ENCODE results near the gene TSPAN10.

DNA sequence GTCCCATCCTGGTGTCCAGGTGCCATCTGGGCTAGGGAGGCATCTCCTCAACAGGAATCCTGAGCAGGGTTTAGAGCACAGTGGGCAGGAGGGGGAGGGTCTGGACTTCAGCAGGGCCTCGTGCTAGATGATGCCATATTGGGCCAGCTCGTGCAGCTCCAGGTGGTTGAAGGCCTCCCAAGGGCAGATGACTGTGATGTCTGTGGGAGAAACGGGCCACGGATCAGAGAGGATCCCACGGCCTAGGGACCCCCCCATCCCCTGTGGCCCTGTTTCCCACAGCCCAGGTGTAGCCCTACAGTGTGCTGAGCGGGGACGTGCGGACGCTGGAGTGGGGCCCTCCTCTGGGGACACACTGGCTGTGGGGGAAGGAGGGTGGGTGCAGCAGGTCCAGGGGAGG is 14.0 kb downstream of the TSPAN10 start:
- no peak for TF ChIP-seq CTCF (IDR thresholded peaks at IDR 0.05)
- TF ChIP-seq POLR2A (IDR thresholded peaks at IDR 0.05) = no peak

Data from uterus (tissue), 2 donors.